ENCODE measurements around the gene UCK2.

DNA sequence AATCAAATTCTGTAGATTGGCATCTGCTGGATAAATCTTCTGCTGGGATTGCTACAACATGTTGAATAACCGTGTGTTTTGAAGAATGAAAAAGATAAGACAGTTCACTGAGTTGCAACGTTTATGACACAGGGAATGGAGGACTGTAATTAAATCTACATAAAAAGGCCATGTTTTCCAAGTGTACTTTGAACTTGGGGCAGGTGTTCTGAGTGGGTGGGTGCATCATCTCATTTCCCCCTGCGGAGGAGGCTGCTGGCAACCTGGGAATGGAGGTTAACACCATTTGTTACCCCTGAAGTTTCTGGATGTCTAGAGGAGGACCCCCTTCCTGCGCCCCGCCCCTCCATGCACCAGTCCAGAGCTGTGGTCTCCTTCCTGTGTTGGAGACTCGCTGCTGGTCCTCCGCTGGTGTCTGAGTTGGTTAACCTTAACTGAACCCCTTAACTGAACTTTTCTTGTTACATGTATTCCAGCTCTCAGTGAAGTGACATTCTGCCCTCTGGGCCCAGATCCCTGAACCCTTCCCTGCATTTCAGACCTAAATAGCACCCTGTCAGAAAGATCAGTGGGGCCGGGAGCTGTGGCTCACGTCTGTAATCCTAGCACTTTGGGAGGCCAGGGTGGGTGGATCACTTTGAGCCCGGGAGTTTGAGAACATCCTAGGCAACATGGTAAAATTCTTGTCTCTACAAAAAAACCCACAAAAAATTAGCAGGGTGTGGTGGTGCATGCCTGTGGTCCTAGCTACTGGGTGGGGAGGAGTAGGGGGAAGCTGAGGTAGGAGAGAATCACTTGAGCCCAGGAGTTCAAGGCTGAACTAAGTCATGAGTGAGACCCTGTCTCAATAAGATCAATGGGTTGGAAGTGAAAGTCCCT, 31.8 kb downstream of the UCK2 start:
- TF ChIP-seq, protein P1, sequence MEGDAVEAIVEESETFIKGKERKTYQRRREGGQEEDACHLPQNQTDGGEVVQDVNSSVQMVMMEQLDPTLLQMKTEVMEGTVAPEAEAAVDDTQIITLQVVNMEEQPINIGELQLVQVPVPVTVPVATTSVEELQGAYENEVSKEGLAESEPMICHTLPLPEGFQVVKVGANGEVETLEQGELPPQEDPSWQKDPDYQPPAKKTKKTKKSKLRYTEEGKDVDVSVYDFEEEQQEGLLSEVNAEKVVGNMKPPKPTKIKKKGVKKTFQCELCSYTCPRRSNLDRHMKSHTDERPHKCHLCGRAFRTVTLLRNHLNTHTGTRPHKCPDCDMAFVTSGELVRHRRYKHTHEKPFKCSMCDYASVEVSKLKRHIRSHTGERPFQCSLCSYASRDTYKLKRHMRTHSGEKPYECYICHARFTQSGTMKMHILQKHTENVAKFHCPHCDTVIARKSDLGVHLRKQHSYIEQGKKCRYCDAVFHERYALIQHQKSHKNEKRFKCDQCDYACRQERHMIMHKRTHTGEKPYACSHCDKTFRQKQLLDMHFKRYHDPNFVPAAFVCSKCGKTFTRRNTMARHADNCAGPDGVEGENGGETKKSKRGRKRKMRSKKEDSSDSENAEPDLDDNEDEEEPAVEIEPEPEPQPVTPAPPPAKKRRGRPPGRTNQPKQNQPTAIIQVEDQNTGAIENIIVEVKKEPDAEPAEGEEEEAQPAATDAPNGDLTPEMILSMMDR (IDR thresholded peaks at IDR 0.05; ENCODE audit: low read length): no peak
- no peak for TF ChIP-seq EZH2 (IDR thresholded peaks at IDR 0.05; ENCODE audit: borderline replicate concordance, low read length)
